H9 (cell line): ENCODE measurements around the gene SNUPN. TPM values are rescaled to one million over a fixed set of nuclear protein-coding genes. Genes with fewer than 3 reads are reported as not detected.
A peak's percentile ranks its signal among the peaks of the same experiment; 100 is the strongest.

Source experiments
- DNase-seq: peaks from one replicate; pipeline ENCODE4 v3.0.0-alpha.2; 2017
- H2AFZ ChIP-seq: one replicate; pipeline ENCODE4 v1.6.1; 2013; ENCODE audit warnings: mild to moderate bottlenecking, low read length, control low read depth, moderate library complexity
- H2AK5ac ChIP-seq: 2 replicates; pipeline ENCODE4 v1.6.1; 2013; ENCODE audit warnings: low read length, control low read depth, mixed read lengths; ENCODE audit not compliant: insufficient read length
- H2BK120ac ChIP-seq: one replicate; pipeline ENCODE4 v1.6.1; 2013; ENCODE audit warnings: low read depth, mild to moderate bottlenecking, low read length, control low read depth, inconsistent platforms; ENCODE audit not compliant: poor library complexity, severe bottlenecking
- H2BK12ac ChIP-seq: 2 replicates; pipeline ENCODE4 v1.6.1; 2013; ENCODE audit warnings: low read length, control low read depth, mixed read lengths, low read depth; ENCODE audit not compliant: insufficient read length
- H2BK15ac ChIP-seq: 2 replicates; pipeline ENCODE4 v1.6.1; 2013; ENCODE audit warnings: low read depth, low read length, control low read depth
- H2BK20ac ChIP-seq: one replicate; pipeline ENCODE4 v1.6.1; 2013; ENCODE audit warnings: low read depth, mild to moderate bottlenecking, low read length, control low read depth, inconsistent platforms; ENCODE audit not compliant: poor library complexity, severe bottlenecking
- H2BK5ac ChIP-seq: 2 replicates; pipeline ENCODE4 v1.6.1; 2013; ENCODE audit warnings: low read length, control low read depth, mixed read lengths; ENCODE audit not compliant: insufficient read length
- H3K14ac ChIP-seq: 2 replicates; pipeline ENCODE4 v1.6.1; 2013; ENCODE audit warnings: low read length, control low read depth; ENCODE audit not compliant: insufficient read depth
- H3K18ac ChIP-seq: 2 replicates; pipeline ENCODE4 v1.6.1; 2013; ENCODE audit warnings: low read depth, mild to moderate bottlenecking, mixed read lengths, low read length, control low read depth; ENCODE audit not compliant: insufficient read length
- H3K23ac ChIP-seq: 2 replicates; pipeline ENCODE4 v1.6.1; 2013; ENCODE audit warnings: low read length, control low read depth, mixed read lengths, low read depth; ENCODE audit not compliant: insufficient read length
- H3K23me2 ChIP-seq: 2 replicates; pipeline ENCODE4 v1.6.1; 2013; ENCODE audit warnings: low read depth, mild to moderate bottlenecking, mixed read lengths, low read length, control low read depth; ENCODE audit not compliant: insufficient read length, poor library complexity, severe bottlenecking
- H3K27ac ChIP-seq: 2 replicates; pipeline ENCODE4 v1.5.1; 2013; ENCODE audit warnings: low read length, control low read depth, mixed read lengths, low read depth; ENCODE audit not compliant: insufficient read length
- H3K27me3 ChIP-seq: 2 replicates; pipeline ENCODE4 v1.6.1; 2013; ENCODE audit warnings: low read length, control low read depth, inconsistent platforms; ENCODE audit not compliant: insufficient read depth
- H3K4ac ChIP-seq: 2 replicates; pipeline ENCODE4 v1.6.1; 2013; ENCODE audit warnings: low read depth, mild to moderate bottlenecking, control low read depth, inconsistent platforms, low read length, moderate library complexity
- H3K4me1 ChIP-seq: 2 replicates; pipeline ENCODE4 v1.6.1; 2013; ENCODE audit warnings: low read length, control low read depth, inconsistent platforms; ENCODE audit not compliant: insufficient read depth
- H3K4me2 ChIP-seq: 2 replicates; pipeline ENCODE4 v1.6.1; 2013; ENCODE audit warnings: low read length, control low read depth, mixed read lengths; ENCODE audit not compliant: insufficient read length, insufficient read depth
- H3K56ac ChIP-seq: 2 replicates; pipeline ENCODE4 v1.6.1; 2013; ENCODE audit warnings: low read depth, mild to moderate bottlenecking, mixed read lengths, low read length, control low read depth; ENCODE audit not compliant: insufficient read length
- H3K79me1 ChIP-seq: 2 replicates; pipeline ENCODE4 v1.6.1; 2013; ENCODE audit warnings: low read depth, mild to moderate bottlenecking, moderate library complexity, low read length, control low read depth, inconsistent platforms; ENCODE audit not compliant: insufficient read depth, poor library complexity, severe bottlenecking
- H3K79me2 ChIP-seq: 2 replicates; pipeline ENCODE4 v1.6.1; 2013; ENCODE audit warnings: low read length, control low read depth, inconsistent platforms; ENCODE audit not compliant: insufficient read depth
- H3K9ac ChIP-seq: 2 replicates; pipeline ENCODE4 v1.6.1; 2013; ENCODE audit warnings: low read length, control low read depth, mixed read lengths; ENCODE audit not compliant: insufficient read length; ENCODE audit errors: extremely low read depth
- H3K9me3 ChIP-seq: one replicate; pipeline ENCODE4 v1.6.1; 2013; ENCODE audit warnings: low read depth, low read length, inconsistent platforms; ENCODE audit not compliant: control insufficient read depth
- H3T11ph ChIP-seq: one replicate; pipeline ENCODE4 v1.6.1; 2013; ENCODE audit warnings: mild to moderate bottlenecking, low read length, control low read depth, inconsistent platforms
- H4K20me1 ChIP-seq: one replicate; pipeline ENCODE4 v1.6.1; 2013; ENCODE audit not compliant: control insufficient read depth, insufficient read length, insufficient read depth
- H4K5ac ChIP-seq: 2 replicates; pipeline ENCODE4 v1.6.1; 2013; ENCODE audit warnings: low read depth, mild to moderate bottlenecking, mixed read lengths, low read length, control low read depth; ENCODE audit not compliant: insufficient read length
- H4K8ac ChIP-seq: replicated peaks from 2 replicates; pipeline ENCODE4 v1.6.1; 2013; ENCODE audit warnings: low read length, control low read depth, mixed read lengths, low read depth; ENCODE audit not compliant: insufficient read length
- H4K91ac ChIP-seq: 2 replicates; pipeline ENCODE4 v1.6.1; 2013; ENCODE audit warnings: low read depth, mild to moderate bottlenecking, moderate library complexity, mixed read lengths, low read length, control low read depth; ENCODE audit not compliant: insufficient read length
- H3K27ac Mint-ChIP-seq, 3 experiments: 2 replicates in 2 of 3; 3 replicates in 1 of 3; pipeline ENCODE4 v1.8.0; 2020 to 2021; ENCODE audit warnings: mixed read lengths in 3 of 3, mild to moderate bottlenecking in 1 of 3, moderate library complexity in 1 of 3
- H3K27me3 Mint-ChIP-seq: 2 replicates; pipeline ENCODE4 v1.8.0; 2021; ENCODE audit warnings: low read depth, mild to moderate bottlenecking, moderate library complexity, mixed read lengths
- H3K36me3 Mint-ChIP-seq, 3 experiments: 2 replicates in 2 of 3; 3 replicates in 1 of 3; pipeline ENCODE4 v1.8.0; 2020 to 2021; ENCODE audit warnings: low read depth in 3 of 3, mixed read lengths in 3 of 3; ENCODE audit not compliant: insufficient read depth in 1 of 3
- H3K4me1 Mint-ChIP-seq, 2 experiments: 2 replicates each; pipeline ENCODE4 v1.8.0; 2020; ENCODE audit warnings: mixed read lengths in 2 of 2
- H3K4me3 Mint-ChIP-seq, 2 experiments: 2 replicates in 1 of 2; 3 replicates in 1 of 2; pipeline ENCODE4 v1.8.0; 2020 to 2021; ENCODE audit warnings: mild to moderate bottlenecking in 2 of 2, mixed read lengths in 2 of 2, moderate library complexity in 1 of 2
- H3K9me3 Mint-ChIP-seq, 2 experiments: 2 replicates in 1 of 2; 3 replicates in 1 of 2; pipeline ENCODE4 v1.8.0; 2020; ENCODE audit warnings: mild to moderate bottlenecking in 2 of 2, mixed read lengths in 2 of 2, moderate library complexity in 1 of 2
- CTCF ChIP-seq: fragments of 200-600 bp; sonication (generic); conservative IDR thresholded peaks from 3 replicates; pipeline ENCODE4 v1.8.0; 2021; ENCODE audit warnings: antibody characterized with exemption, mild to moderate bottlenecking
- WGBS: extraction: QIAGEN DNeasy Blood & Tissue Kit; methylation state at CpG from one replicate; pipeline ENCODE4 v1.1.7; 2013; ENCODE audit warnings: missing lambda C conversion rate, low lambda C conversion rate, mixed read lengths; ENCODE audit not compliant: insufficient read length; ENCODE audit errors: extremely low coverage; 5-methylcytosine and 5-hydroxymethylcytosine counted together
- total RNA-seq: library from RNA; stranded (reverse); gene quantifications from 2 replicates; pipeline ENCODE4 v1.2.1, GENCODE V29; 2021

The SNUPN gene
- total RNA-seq, 1 experiment from 2014 or later: 32.7 TPM

GRCh38 chr15:75661756-75662140 lies 36.2 kb upstream of the SNUPN start:
- Histone ChIP-seq H3K9ac (no peak overlapping the region), H3K4me2 (no peak overlapping the region)
- H3K27ac Mint-ChIP-seq: peak overlapping the region in 2 of 3 experiments; percentile 58 to 82; a peak in 3 of 7 replicates

More at GRCh38 chr15:75661756-75662140, 36.2 kb upstream of the SNUPN start:
- Histone ChIP-seq H3K9me3 (no peaks in the 10 kb centered on the region), H4K5ac (no peak overlapping the region), H3K14ac (no peak overlapping the region), H3K23me2 (no peaks in the 10 kb centered on the region), H3K4me1 (0 out of 2 replicates have a peak, but pooled peaks cover 2% of the 10 kb centered on the region), H3K79me1 (no peaks in the 10 kb centered on the region), H3K79me2 (no peaks in the 10 kb centered on the region), H3T11ph (no peak overlapping the region), H3K27me3 (no peaks in the 10 kb centered on the region), H3K27ac (no peak overlapping the region), H2BK20ac (no peak overlapping the region), H3K23ac (no peak overlapping the region), H4K20me1 (no peaks in the 10 kb centered on the region), H2AFZ (no peak overlapping the region), H2BK120ac (no peak overlapping the region), H2BK5ac (no peak overlapping the region), H4K91ac (no peak overlapping the region), H2AK5ac (no peak overlapping the region), H2BK15ac (no peak overlapping the region), H3K56ac (no peak overlapping the region), H2BK12ac (no peak overlapping the region), H3K4ac (no peak overlapping the region), H4K8ac (no peak overlapping the region), H3K18ac (no peak overlapping the region)
- H3K4me1 Mint-ChIP-seq: peaks cover 0 to 8% of the 10 kb centered on the region in 2 experiments; a peak in 1 of 4 replicates
- peaks cover 11 to 27% (median 21%) of the 10 kb centered on the region in 3 experiments for H3K36me3 Mint-ChIP-seq
- no peak for DNase-seq
- no peak for TF ChIP-seq CTCF
- no peaks in the 10 kb centered on the region for H3K27me3 Mint-ChIP-seq
- no peaks in the 10 kb centered on the region for H3K9me3 Mint-ChIP-seq
- no peak overlapping the region for H3K4me3 Mint-ChIP-seq
- no CpG with 5 or more reads among the region's 3 CpGs for WGBS
